OCI-LY1 (cell line): Measurements from ENCODE around the gene EIF4E1B.

Experiments
- EZH2 ChIP-seq: fragments of 200-600 bp; sonication (generic), shearing (Covaris generic); IDR thresholded peaks from 2 replicates; pipeline ENCODE4 v1.8.0; 2017; ENCODE audit warnings: borderline replicate concordance, mixed run types, mild to moderate bottlenecking, antibody characterized with exemption, low read length, moderate library complexity, mixed read lengths
- TF ChIP-seq, protein P1 (sequence below): fragments of 200-600 bp; sonication (generic), shearing (Covaris generic); IDR thresholded peaks from 2 replicates; pipeline ENCODE4 v1.5.1; 2017; ENCODE audit warnings: mild to moderate bottlenecking, antibody characterized with exemption, low read length, moderate library complexity, mixed read lengths

DNA sequence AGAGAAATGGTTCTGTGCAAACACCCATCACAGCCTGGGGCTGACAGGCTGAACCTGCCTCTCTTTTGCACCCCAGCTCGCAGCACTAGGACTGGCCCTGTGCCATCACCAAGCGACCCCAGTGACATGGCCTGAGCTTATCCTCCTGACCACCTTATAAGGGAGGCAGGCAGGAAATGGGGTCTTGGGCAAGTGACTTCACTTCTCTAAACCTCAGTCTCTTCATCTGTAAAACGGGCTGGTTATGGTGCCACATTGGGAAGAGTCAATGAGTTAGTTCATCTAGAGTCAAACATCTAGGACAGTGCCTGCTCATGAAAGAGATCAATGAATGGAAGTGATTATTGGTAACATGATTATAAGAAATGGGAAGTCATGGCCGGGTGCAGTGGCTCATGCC is 6.3 kb upstream of the EIF4E1B start:
- TF ChIP-seq, protein P1, sequence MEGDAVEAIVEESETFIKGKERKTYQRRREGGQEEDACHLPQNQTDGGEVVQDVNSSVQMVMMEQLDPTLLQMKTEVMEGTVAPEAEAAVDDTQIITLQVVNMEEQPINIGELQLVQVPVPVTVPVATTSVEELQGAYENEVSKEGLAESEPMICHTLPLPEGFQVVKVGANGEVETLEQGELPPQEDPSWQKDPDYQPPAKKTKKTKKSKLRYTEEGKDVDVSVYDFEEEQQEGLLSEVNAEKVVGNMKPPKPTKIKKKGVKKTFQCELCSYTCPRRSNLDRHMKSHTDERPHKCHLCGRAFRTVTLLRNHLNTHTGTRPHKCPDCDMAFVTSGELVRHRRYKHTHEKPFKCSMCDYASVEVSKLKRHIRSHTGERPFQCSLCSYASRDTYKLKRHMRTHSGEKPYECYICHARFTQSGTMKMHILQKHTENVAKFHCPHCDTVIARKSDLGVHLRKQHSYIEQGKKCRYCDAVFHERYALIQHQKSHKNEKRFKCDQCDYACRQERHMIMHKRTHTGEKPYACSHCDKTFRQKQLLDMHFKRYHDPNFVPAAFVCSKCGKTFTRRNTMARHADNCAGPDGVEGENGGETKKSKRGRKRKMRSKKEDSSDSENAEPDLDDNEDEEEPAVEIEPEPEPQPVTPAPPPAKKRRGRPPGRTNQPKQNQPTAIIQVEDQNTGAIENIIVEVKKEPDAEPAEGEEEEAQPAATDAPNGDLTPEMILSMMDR = no peak
- no peak for TF ChIP-seq EZH2
